Measurements from ENCODE around the gene SPX.

SPX gene

GRCh38 chr12:21539797-21540196 is 13.7 kb downstream of the SPX start:
- DNase-seq: no peak

GRCh38 chr12:21541773-21542172 is 15.7 kb downstream of the SPX start:
- DNase-seq: no peak

GRCh38 chr12:21542403-21542802 is 16.3 kb downstream of the SPX start:
- no peak for DNase-seq

- DNase-seq: no peak
Observed at GRCh38 chr12:21543151-21543550, 17.1 kb downstream of the SPX start.

- no peak for DNase-seq
Observed at GRCh38 chr12:21545557-21545956, 19.5 kb downstream of the SPX start.

- peak; percentile 18 for DNase-seq
Observed at GRCh38 chr12:21546716-21547115, 20.6 kb downstream of the SPX start.

GRCh38 chr12:21547437-21547836 is 21.3 kb downstream of the SPX start:
- DNase-seq: no peak

GRCh38 chr12:21551841-21552465 is 25.9 kb downstream of the SPX start:
- no peak for DNase-seq

- DNase-seq: no peak
Observed at GRCh38 chr12:21552635-21553328, 26.7 kb downstream of the SPX start.

- DNase-seq: no peak
Observed at GRCh38 chr12:21553329-21553675, 27.2 kb downstream of the SPX start.

- no peak for DNase-seq
Observed at GRCh38 chr12:21558100-21558679, 32.1 kb downstream of the SPX start.

- peak; percentile 2 for DNase-seq
Observed at GRCh38 chr12:21559855-21560569, 33.9 kb downstream of the SPX start.

- DNase-seq: no peak
Observed at GRCh38 chr12:21561158-21561557, 35.1 kb downstream of the SPX start.

- DNase-seq: no peak
Observed at GRCh38 chr12:21562859-21563258, 36.8 kb downstream of the SPX start.

GRCh38 chr12:21566223-21566906 is 40.3 kb downstream of the SPX start:
- no peak for DNase-seq

- DNase-seq: no peak
Observed at GRCh38 chr12:21566907-21567394, 40.9 kb downstream of the SPX start.

- no peak for DNase-seq
Observed at GRCh38 chr12:21568115-21568514, 42.0 kb downstream of the SPX start.

GRCh38 chr12:21571046-21571445 is 45.0 kb downstream of the SPX start:
- DNase-seq: no peak

- no peak for DNase-seq
Observed at GRCh38 chr12:21573733-21574358, 47.8 kb downstream of the SPX start.

- DNase-seq: no peak
Observed at GRCh38 chr12:21576431-21576830, 50.3 kb downstream of the SPX start.

GRCh38 chr12:21577516-21577915 is 51.4 kb downstream of the SPX start:
- DNase-seq: no peak
